HCT116 (cell line): Measurements from ENCODE around the gene STIM2. TPM values are rescaled to one million over a fixed set of nuclear protein-coding genes. Genes with fewer than 3 reads are reported as not detected.

Experiments
- ATAC-seq: fragments of 200-7000 bp; cut with Tn5 transposase; 2 replicates; pipeline ENCODE4 v1.9.1; 2020; ENCODE audit warnings: mild to moderate bottlenecking, moderate library complexity
- BruUV-seq: library from RNA; stranded (reverse); fragments of 400-500 nt; replicated peaks from 2 replicates; lab custom pipeline; 2021; lab: Mats Ljungman, UMichigan
- CTCF ChIA-PET: fragments of 300-600 bp; sonication (Branson Sonifier 250); formaldehyde crosslinking; loops from one replicate; lab custom pipeline; 2021; ENCODE audit warnings: antibody characterized with exemption; lab: Charles Lee
- POLR2A ChIA-PET: fragments of 300-600, 350-600 bp; sonication (Branson Sonifier 250); formaldehyde crosslinking; loops from one replicate; lab custom pipeline; 2021; ENCODE audit warnings: antibody characterized with exemption; lab: Charles Lee
- RAD21 ChIA-PET, 2 experiments: fragments of 300-600 bp; sonication (Branson Sonifier 250); formaldehyde crosslinking; loops; one replicate each; lab custom pipeline; 2023; ENCODE audit warnings: low total read pairs in 2 of 2; ENCODE audit not compliant: uncharacterized antibody in 2 of 2, unreplicated experiment in 2 of 2, low non-redundant PET in 1 of 2; lab: Charles Lee
- DNase-seq: peaks from one replicate; pipeline ENCODE4 v3.0.0-alpha.2; 2010; ENCODE audit warnings: low read depth, low spot score
- H2AFZ ChIP-seq: fragments of 200-600 bp; shearing (Covaris generic), sonication (generic); 2 replicates; pipeline ENCODE4 v1.6.1; 2017; ENCODE audit warnings: low read depth, mixed run types, mixed read lengths, antibody characterized with exemption, low read length; ENCODE audit not compliant: poor library complexity, severe bottlenecking
- H3K27ac ChIP-seq: 2 replicates; pipeline ENCODE4 v1.5.1; 2012; ENCODE audit warnings: low read depth, low read length
- H3K27me3 ChIP-seq: fragments of 200-600 bp; sonication (generic); 2 replicates; pipeline ENCODE4 v1.6.1; 2016; ENCODE audit warnings: mixed run types, low read length, mixed read lengths; ENCODE audit not compliant: insufficient read depth
- H3K36me3 ChIP-seq, 2 experiments: fragments of 200-500 bp in 1 of 2; fragments of 200-600 bp in 1 of 2; sonication (Bioruptor generic) in 1 of 2; sonication (generic) in 1 of 2; 2 replicates each; pipeline versions ENCODE4 v1.5.1 to v1.6.1; 2014 to 2016; ENCODE audit warnings: low read length in 2 of 2, inconsistent platforms in 1 of 2, mixed read lengths in 1 of 2, mixed run types in 1 of 2; ENCODE audit not compliant: insufficient read depth in 2 of 2, control insufficient read depth in 1 of 2
- H3K4me1 ChIP-seq, 2 experiments: fragments of 200-600 bp in 1 of 2; sonication (generic) in 1 of 2; 2 replicates each; pipeline versions ENCODE4 v1.5.1 to v1.6.1; 2012 to 2017; ENCODE audit warnings: low read length in 2 of 2, inconsistent platforms in 1 of 2, mild to moderate bottlenecking in 1 of 2, mixed read lengths in 1 of 2, mixed run types in 1 of 2, moderate library complexity in 1 of 2; ENCODE audit not compliant: insufficient read depth in 2 of 2, control insufficient read depth in 1 of 2
- H3K4me2 ChIP-seq: fragments of 200-600 bp; sonication (generic); 2 replicates; pipeline ENCODE4 v1.6.1; 2017; ENCODE audit warnings: mixed run types, low read length, mixed read lengths
- H3K4me3 ChIP-seq, 2 experiments: fragments of 200-600 bp in 1 of 2; sonication (generic) in 1 of 2; replicated peaks in 1 of 2; 2 replicates each; pipeline ENCODE4 v1.5.1; 2011 to 2016; ENCODE audit warnings: low read length in 2 of 2, control low read depth in 1 of 2, low read depth in 1 of 2, mild to moderate bottlenecking in 1 of 2, mixed read lengths in 1 of 2, mixed run types in 1 of 2
- H3K79me2 ChIP-seq: fragments of 200-600 bp; sonication (generic); 2 replicates; pipeline ENCODE4 v1.6.1; 2017; ENCODE audit warnings: mild to moderate bottlenecking, mixed run types, low read length, moderate library complexity, mixed read lengths; ENCODE audit not compliant: insufficient read depth
- H3K9ac ChIP-seq: fragments of 200-600 bp; sonication (generic); 2 replicates; pipeline ENCODE4 v1.6.1; 2016; ENCODE audit warnings: low read length, mixed read lengths
- H3K9me2 ChIP-seq: fragments of 200-600 bp; sonication (generic), shearing (Covaris generic); 2 replicates; pipeline ENCODE4 v1.6.1; 2017; ENCODE audit warnings: mixed run types, mild to moderate bottlenecking, moderate library complexity; ENCODE audit not compliant: insufficient read depth
- H3K9me3 ChIP-seq, 2 experiments: fragments of 200-500 bp in 1 of 2; fragments of 200-600 bp in 1 of 2; sonication (Bioruptor generic) in 1 of 2; sonication (generic) in 1 of 2; 2 replicates each; pipeline ENCODE4 v1.6.1; 2014 to 2017; ENCODE audit warnings: low read length in 2 of 2, mixed read lengths in 2 of 2, inconsistent platforms in 1 of 2, low read depth in 1 of 2, mild to moderate bottlenecking in 1 of 2, mixed run types in 1 of 2, moderate library complexity in 1 of 2; ENCODE audit not compliant: control insufficient read depth in 1 of 2, insufficient read depth in 1 of 2
- H4K20me1 ChIP-seq: fragments of 200-600 bp; sonication (generic), shearing (Covaris generic); 2 replicates; pipeline ENCODE4 v1.6.1; 2017; ENCODE audit warnings: mixed run types, mild to moderate bottlenecking, moderate library complexity; ENCODE audit not compliant: insufficient read depth
- CBX3 ChIP-seq: IDR thresholded peaks from 2 replicates; pipeline ENCODE4 v1.6.1; 2012; ENCODE audit warnings: low read depth
- CEBPB ChIP-seq: IDR thresholded peaks from 2 replicates; pipeline ENCODE4 v1.6.1; 2012; ENCODE audit warnings: low read depth
- ELF1 ChIP-seq: IDR thresholded peaks from 2 replicates; pipeline ENCODE4 v1.6.1; 2012; ENCODE audit warnings: low read depth, borderline replicate concordance
- EZH2 ChIP-seq: fragments of 200-600 bp; sonication (generic); IDR thresholded peaks from 2 replicates; pipeline ENCODE4 v1.6.1; 2017; ENCODE audit warnings: antibody characterized with exemption, mixed run types
- FOSL1 ChIP-seq: IDR thresholded peaks from 2 replicates; pipeline ENCODE4 v1.6.1; 2012; ENCODE audit warnings: low read depth
- POLR2A ChIP-seq: IDR thresholded peaks from 2 replicates; pipeline ENCODE4 v1.7.0; 2011; ENCODE audit warnings: borderline replicate concordance; ENCODE audit not compliant: insufficient read depth, insufficient read length; ENCODE audit errors: extremely low read depth
- POLR2AphosphoS5 ChIP-seq: IDR thresholded peaks from 2 replicates; pipeline ENCODE4 v1.6.1; 2011; ENCODE audit warnings: mild to moderate bottlenecking, low read depth, low read length, moderate library complexity
- RAD21 ChIP-seq: IDR thresholded peaks from 2 replicates; pipeline ENCODE4 v1.6.1; 2012; ENCODE audit warnings: low read depth, mild to moderate bottlenecking
- SRF ChIP-seq: IDR thresholded peaks from 2 replicates; pipeline ENCODE4 v1.6.1; 2012; ENCODE audit warnings: low read depth
- TCF7L2 ChIP-seq: IDR thresholded peaks from 2 replicates; pipeline ENCODE4 v1.7.0; 2011; ENCODE audit warnings: borderline replicate concordance, inconsistent platforms; ENCODE audit not compliant: insufficient read depth, insufficient read length; ENCODE audit errors: extremely low read depth
- ZFX ChIP-seq: fragments of 450-650 bp; IDR thresholded peaks from 2 replicates; pipeline ENCODE4 v1.6.1; 2017
- intact Hi-C: fragments of 100-400 bp; cut with micrococcal nuclease; formaldehyde crosslinking; loops from 2 replicates; pipeline ENCODE4 v1.10.0; 2022
- total RNA-seq: library from RNA; stranded (reverse); gene quantifications from one replicate; pipeline ENCODE4 v1.2.1, GENCODE V29; 2021; ENCODE audit not compliant: unreplicated experiment
- TF ChIP-seq, protein P1 (sequence below): IDR thresholded peaks from 2 replicates; pipeline ENCODE4 v1.6.1; 2012

The STIM2 gene
- total RNA-seq, 1 experiment from 2014 or later: 65.9 TPM

GRCh38 chr4:26935397-26935796 lies 74.8 kb downstream of the STIM2 start (continued):
- no peak for TF ChIP-seq TCF7L2
- no peak for TF ChIP-seq ZFX
- no peak for TF ChIP-seq POLR2A
- TF ChIP-seq FOSL1: no peak

DNA sequence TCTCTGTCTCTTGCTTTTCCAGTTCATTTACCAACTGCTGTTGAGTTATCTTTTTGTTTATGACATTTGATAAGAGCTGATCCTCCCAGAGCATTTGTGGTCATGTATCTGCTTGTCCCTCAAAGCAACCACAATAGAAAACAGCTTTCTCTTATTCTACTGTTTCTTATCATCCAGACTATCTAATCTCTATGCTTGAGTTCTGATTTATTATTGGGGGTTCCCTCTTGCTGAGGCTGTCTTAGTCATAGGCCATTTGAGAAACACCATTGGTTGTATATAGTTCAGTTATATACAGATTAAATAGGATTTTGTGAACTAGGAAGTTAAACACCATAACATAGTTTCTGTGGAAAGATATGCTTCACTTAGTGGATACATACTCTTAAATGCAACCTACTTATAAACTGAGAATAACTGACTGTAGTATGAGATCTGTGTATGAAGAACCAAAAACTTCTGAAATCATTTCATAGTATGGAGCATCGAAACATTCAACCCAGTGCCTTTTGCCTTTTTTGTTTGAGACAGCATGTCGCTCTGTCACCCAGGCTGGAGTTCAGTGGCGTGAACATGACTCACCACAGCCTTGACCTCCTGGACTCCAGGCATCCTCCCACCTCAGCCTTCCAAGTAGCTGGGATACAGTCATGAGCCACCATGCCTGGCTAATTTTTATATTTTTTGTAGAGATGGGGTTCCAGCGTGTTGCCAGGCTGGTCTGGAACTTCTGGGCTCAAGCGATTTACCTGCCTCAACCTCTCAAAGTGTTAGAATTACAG lies 75.8 kb downstream of the STIM2 start:
- ATAC-seq: peak; percentile 58; the same call in 1 of the 2 replicates
- intact Hi-C loops: no loop called here
- ChIA-PET RAD21 (no interaction called here), CTCF (no interaction called here), POLR2A (no interaction called here)
- Histone ChIP-seq H3K36me3 (no peaks in the 10 kb centered on the region), H3K4me1 (peaks cover 9% of the 10 kb centered on the region in 2 experiments), H3K9me3 (no peaks in the 10 kb centered on the region), H3K27ac (no peak overlapping the region), H3K4me3 (no peak overlapping the region), H3K27me3 (no peaks in the 10 kb centered on the region), H3K4me2 (peak overlapping the region; percentile 27; the same call in 1 of the 2 replicates), H3K9ac (no peak overlapping the region), H3K79me2 (peaks cover 3% of the 10 kb centered on the region; the same call in 1 of the 2 replicates), H2AFZ (no peak overlapping the region), H3K9me2 (no peaks in the 10 kb centered on the region), H4K20me1 (no peaks in the 10 kb centered on the region)
- no peak for DNase-seq
- no TSS peak for BruUV-seq
- TF ChIP-seq FOSL1 (no peak), POLR2AphosphoS5 (no peak), CEBPB (no peak), RAD21 (no peak), SRF (no peak), ELF1 (no peak), EZH2 (no peak), CBX3 (no peak)
- TF ChIP-seq, protein P1, sequence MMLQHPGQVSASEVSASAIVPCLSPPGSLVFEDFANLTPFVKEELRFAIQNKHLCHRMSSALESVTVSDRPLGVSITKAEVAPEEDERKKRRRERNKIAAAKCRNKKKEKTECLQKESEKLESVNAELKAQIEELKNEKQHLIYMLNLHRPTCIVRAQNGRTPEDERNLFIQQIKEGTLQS: no peak
